Measurements from ENCODE around the gene CDKAL1. TPM values are rescaled to one million over a fixed set of nuclear protein-coding genes. Genes with fewer than 3 reads are reported as not detected.

The CDKAL1 gene
- total and polyA plus RNA-seq, 4 donors = 3.0 to 21.7 (median 9.4) TPM

DNA sequence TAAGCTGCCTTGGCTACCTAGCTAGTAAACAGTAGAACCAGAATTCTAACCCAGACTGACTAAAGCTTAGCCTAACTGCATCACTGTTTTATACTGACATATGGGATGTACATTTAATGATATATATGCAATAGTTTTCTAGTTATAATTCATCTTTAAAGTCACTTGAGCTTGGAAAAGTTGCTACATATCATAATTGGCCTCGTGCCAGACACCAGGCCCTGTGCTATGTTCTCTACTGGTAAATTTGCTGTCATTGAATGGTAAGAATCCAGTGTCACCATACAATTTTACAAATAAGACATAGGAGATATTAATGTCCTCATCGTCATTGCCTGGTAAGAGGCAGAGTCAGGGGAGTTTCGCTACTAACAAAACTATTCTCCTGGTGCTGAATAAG is 396.8 kb downstream of the CDKAL1 start:
- no peaks in the 10 kb centered on the region for H3K36me3 ChIP-seq (ENCODE audit: control insufficient read depth in 1 of 2, insufficient read depth in 2 of 2, low read length in 1 of 2)
- intact Hi-C loops (cut with DNase I) = no loop called here
- H3K27me3 ChIP-seq (ENCODE audit: control insufficient read depth in 1 of 2, insufficient read depth in 2 of 2, low read length in 1 of 2) = no peaks in the 10 kb centered on the region
- H3K4me1 ChIP-seq (ENCODE audit: control insufficient read depth in 1 of 2, insufficient read depth in 2 of 2, low read length in 2 of 2) = peaks cover 0 to 7% of the 10 kb centered on the region in 2 donors
- H3K4me3 ChIP-seq (ENCODE audit: low read length in 2 of 2) = no peak overlapping the region
- H3K27ac ChIP-seq (ENCODE audit: low read depth in 1 of 2, low read length in 2 of 2) = no peak overlapping the region
- no peak for DNase-seq
- no peaks in the 10 kb centered on the region for H3K9me3 ChIP-seq (ENCODE audit: control insufficient read depth, low read length)
- ATAC-seq (ENCODE audit: low FRiP score) = no peak
- WGBS, 2 donors = 69 to 83% methylated on average over 3 of the region's 3 CpGs

DNA sequence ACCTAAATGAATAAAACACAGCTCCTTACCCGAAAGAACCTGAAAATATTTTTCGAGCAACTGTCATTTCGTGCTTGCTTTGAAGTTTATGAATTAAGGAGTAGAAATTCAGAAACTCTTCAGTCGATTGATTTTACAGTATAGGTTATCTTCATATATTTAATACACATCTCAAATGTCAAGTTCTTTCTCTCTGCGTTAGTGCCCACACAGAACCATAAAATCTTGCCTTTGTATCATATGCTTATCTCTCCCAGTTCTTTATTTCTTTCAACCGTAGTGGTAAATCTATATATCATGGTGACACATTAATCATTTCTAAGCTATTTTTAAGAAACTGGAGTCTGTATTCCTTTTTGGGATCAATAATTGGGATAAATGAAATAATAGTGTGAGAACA is 397.5 kb downstream of the CDKAL1 start:
- WGBS, 2 donors = 95 to 96% methylated on average over 6 of the region's 6 CpGs
- no peak for ATAC-seq (ENCODE audit: low FRiP score)
- DNase-seq = no peak
- Histone ChIP-seq H3K9me3 (ENCODE audit: control insufficient read depth, low read length) (no peaks in the 10 kb centered on the region), H3K36me3 (ENCODE audit: control insufficient read depth in 1 of 2, insufficient read depth in 2 of 2, low read length in 1 of 2) (no peaks in the 10 kb centered on the region), H3K27me3 (ENCODE audit: control insufficient read depth in 1 of 2, insufficient read depth in 2 of 2, low read length in 1 of 2) (no peaks in the 10 kb centered on the region), H3K4me3 (ENCODE audit: low read length in 2 of 2) (no peak overlapping the region), H3K4me1 (ENCODE audit: control insufficient read depth in 1 of 2, insufficient read depth in 2 of 2, low read length in 2 of 2) (peaks cover 0 to 7% of the 10 kb centered on the region in 2 donors), H3K27ac (ENCODE audit: low read depth in 1 of 2, low read length in 2 of 2) (no peak overlapping the region)
- intact Hi-C loops (cut with DNase I) = no loop called here

DNA sequence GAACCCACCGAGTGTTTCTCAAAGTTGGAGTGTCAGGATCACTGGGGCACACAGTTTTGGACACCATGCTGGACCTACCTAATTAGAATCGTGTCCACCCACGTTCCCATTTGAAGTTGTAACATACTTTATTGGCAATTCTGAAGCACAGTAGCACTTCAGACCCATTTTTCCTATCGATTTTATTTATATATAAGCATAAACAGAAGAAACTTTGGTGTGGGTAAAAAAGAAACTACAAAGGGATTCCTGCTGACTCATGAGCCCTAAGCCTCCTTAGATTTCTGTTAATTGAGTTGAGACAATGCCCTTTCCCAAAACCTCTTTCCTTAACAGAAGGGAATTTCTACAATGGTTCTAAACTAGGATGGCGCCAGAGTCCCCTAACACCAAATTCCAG is 398.0 kb downstream of the CDKAL1 start:
- H3K27ac ChIP-seq (ENCODE audit: low read depth in 1 of 2, low read length in 2 of 2) = no peak overlapping the region
- intact Hi-C loops (cut with DNase I) = no loop called here
- ATAC-seq (ENCODE audit: low FRiP score) (no peak), DNase-seq (no peak)
- 96 to 97% methylated on average over 5 of the region's 5 CpGs for WGBS, 2 donors
- H3K4me3 ChIP-seq (ENCODE audit: low read length in 2 of 2) = no peak overlapping the region
- no peaks in the 10 kb centered on the region for H3K36me3 ChIP-seq (ENCODE audit: control insufficient read depth in 1 of 2, insufficient read depth in 2 of 2, low read length in 1 of 2)
- H3K27me3 ChIP-seq (ENCODE audit: control insufficient read depth in 1 of 2, insufficient read depth in 2 of 2, low read length in 1 of 2) = no peaks in the 10 kb centered on the region
- peaks cover 0 to 7% of the 10 kb centered on the region in 2 donors for H3K4me1 ChIP-seq (ENCODE audit: control insufficient read depth in 1 of 2, insufficient read depth in 2 of 2, low read length in 2 of 2)
- H3K9me3 ChIP-seq (ENCODE audit: control insufficient read depth, low read length) = no peaks in the 10 kb centered on the region

DNA sequence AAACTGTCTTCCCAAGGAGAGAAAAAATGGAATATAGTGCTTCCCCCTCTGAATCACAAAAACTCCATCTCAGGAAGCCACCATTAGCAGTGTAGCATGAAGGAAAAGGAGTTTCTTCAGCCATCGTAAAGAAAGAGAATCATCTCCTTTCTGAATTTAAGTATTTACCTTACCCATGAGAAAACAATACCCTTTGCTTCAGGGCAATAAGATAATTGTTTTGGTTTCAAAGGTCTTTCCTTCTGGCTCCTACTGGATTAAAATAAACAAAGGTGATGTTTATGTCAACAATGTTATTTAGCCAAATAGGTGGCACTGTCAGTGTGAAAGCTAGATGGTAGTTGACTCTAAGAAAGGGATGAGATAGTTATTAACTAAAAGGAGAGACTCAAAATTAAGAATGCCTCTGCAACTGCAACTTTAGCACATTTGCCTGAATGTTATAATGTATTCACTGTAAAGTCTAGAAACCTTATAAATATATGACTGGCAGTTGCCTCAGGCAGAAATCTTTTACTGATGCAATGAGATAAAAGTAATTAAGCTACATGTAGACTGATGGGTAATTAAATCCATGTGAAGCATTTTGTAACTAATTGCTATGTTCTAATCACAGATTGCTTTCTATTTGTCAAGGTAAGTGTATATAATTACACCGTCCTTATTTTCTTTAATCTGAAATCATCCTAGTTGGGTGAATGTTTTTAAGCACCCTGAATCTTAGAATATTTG is 399.0 kb downstream of the CDKAL1 start:
- Histone ChIP-seq H3K27ac (ENCODE audit: low read depth in 1 of 2, low read length in 2 of 2) (no peak overlapping the region), H3K4me3 (ENCODE audit: low read length in 2 of 2) (no peak overlapping the region), H3K9me3 (ENCODE audit: control insufficient read depth, low read length) (no peaks in the 10 kb centered on the region), H3K36me3 (ENCODE audit: control insufficient read depth in 1 of 2, insufficient read depth in 2 of 2, low read length in 1 of 2) (no peaks in the 10 kb centered on the region), H3K27me3 (ENCODE audit: control insufficient read depth in 1 of 2, insufficient read depth in 2 of 2, low read length in 1 of 2) (no peaks in the 10 kb centered on the region), H3K4me1 (ENCODE audit: control insufficient read depth in 1 of 2, insufficient read depth in 2 of 2, low read length in 2 of 2) (peaks cover 0 to 7% of the 10 kb centered on the region in 2 donors)
- DNase-seq (no peak), ATAC-seq (ENCODE audit: low FRiP score) (no peak)
- WGBS, 2 donors = 97 to 99% methylated on average over 2 of the region's 2 CpGs
- intact Hi-C loops (cut with DNase I) = no loop called here

DNA sequence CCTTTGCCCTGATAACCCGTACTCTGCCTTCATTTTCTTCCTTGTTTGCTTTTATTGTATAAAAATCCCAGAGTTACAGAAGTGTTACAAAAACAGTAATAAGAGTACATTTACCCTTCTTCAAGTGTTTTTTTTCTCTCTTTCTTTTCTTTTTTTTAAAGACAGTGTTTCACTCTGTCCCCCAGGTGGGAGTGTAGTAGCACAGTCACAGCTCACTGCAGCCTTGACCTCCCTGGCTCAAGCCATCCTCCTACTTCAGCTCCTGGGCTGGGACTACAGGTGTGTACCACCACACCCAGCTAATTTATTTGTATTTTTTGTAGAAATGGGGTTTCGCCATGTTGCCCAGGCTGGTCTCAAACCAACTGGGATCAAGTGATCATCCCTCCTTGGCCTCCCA is 402.7 kb downstream of the CDKAL1 start:
- Histone ChIP-seq H3K27ac (ENCODE audit: low read depth in 1 of 2, low read length in 2 of 2) (no peak overlapping the region), H3K4me1 (ENCODE audit: control insufficient read depth in 1 of 2, insufficient read depth in 2 of 2, low read length in 2 of 2) (no peaks in the 10 kb centered on the region), H3K36me3 (ENCODE audit: control insufficient read depth in 1 of 2, insufficient read depth in 2 of 2, low read length in 1 of 2) (no peaks in the 10 kb centered on the region), H3K27me3 (ENCODE audit: control insufficient read depth in 1 of 2, insufficient read depth in 2 of 2, low read length in 1 of 2) (no peaks in the 10 kb centered on the region), H3K4me3 (ENCODE audit: low read length in 2 of 2) (no peak overlapping the region), H3K9me3 (ENCODE audit: control insufficient read depth, low read length) (no peaks in the 10 kb centered on the region)
- WGBS, 2 donors = 98 to 99% methylated on average over 2 of the region's 2 CpGs
- ATAC-seq (ENCODE audit: low FRiP score) (no peak), DNase-seq (no peak)
- intact Hi-C loops (cut with DNase I) = no loop called here

DNA sequence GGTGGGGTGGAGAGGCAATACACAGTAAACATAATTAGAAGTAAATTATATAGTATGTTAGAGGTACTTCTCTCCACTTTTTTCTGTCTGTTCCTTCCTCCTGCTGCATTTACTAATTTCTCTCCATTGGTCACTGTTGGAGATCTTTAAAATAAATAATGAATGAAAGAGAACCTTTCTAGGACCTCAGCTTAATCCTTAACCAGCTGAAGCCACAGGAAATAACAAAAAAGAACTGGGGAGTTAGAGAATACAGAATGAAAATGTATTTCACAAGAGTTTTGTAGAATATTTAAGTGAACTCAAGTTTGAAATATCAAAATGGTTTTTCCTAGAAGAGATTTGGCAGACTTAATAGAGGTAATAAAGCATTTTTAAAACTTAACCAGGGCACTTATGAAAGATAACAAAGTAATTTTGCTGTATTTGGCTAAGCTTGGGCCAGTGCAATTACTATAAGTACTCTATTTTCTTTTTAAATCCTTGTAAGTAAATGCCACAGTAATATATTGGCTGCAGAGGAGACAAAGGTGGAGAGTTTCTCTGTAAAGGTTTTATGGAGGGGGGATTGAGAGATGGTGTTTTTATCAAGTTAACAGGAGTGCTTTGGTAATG is 405.0 kb downstream of the CDKAL1 start:
- ATAC-seq (ENCODE audit: low FRiP score) (no peak), DNase-seq (no peak)
- Histone ChIP-seq H3K9me3 (ENCODE audit: control insufficient read depth, low read length) (no peaks in the 10 kb centered on the region), H3K36me3 (ENCODE audit: control insufficient read depth in 1 of 2, insufficient read depth in 2 of 2, low read length in 1 of 2) (no peaks in the 10 kb centered on the region), H3K27me3 (ENCODE audit: control insufficient read depth in 1 of 2, insufficient read depth in 2 of 2, low read length in 1 of 2) (no peaks in the 10 kb centered on the region), H3K4me1 (ENCODE audit: control insufficient read depth in 1 of 2, insufficient read depth in 2 of 2, low read length in 2 of 2) (no peaks in the 10 kb centered on the region), H3K4me3 (ENCODE audit: low read length in 2 of 2) (no peak overlapping the region), H3K27ac (ENCODE audit: low read depth in 1 of 2, low read length in 2 of 2) (no peak overlapping the region)
- intact Hi-C loops (cut with DNase I) = no loop called here

DNA sequence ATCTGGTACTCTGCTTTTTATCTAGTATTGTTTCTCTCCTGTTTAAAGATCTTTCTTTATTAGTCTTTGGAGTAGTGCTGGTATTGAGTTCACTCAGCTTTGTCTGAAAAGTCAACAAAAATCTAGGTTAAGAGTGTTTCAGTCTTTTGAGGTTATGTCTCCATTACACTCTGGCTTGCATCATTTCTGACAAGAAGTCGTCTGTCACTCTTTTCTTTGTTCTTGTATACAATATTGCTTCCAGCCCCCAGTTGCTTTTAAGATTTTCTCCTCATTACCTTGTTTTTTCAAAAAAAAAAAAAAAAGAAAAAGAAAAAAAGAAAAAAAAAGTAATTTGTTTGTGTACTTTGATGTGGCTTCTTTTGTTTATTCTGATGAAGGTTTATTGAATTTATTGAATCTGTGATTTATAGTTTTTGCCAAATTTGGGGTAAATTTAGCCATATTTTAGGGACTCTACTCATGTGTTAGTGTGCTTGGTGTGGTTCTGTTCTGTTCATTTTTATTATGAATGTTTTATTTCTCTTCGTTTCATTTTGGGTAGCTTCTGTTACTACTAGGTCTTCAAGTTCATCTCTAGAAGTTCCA is 408.9 kb downstream of the CDKAL1 start:
- DNase-seq = no peak
- intact Hi-C loops (cut with DNase I) = no loop called here
- WGBS, 2 donors = 94 to 98% methylated on average over 2 of the region's 2 CpGs
- ATAC-seq (ENCODE audit: low FRiP score) = no peak
- Histone ChIP-seq H3K27me3 (ENCODE audit: control insufficient read depth in 1 of 2, insufficient read depth in 2 of 2, low read length in 1 of 2) (no peaks in the 10 kb centered on the region), H3K27ac (ENCODE audit: low read depth in 1 of 2, low read length in 2 of 2) (no peak overlapping the region), H3K36me3 (ENCODE audit: control insufficient read depth in 1 of 2, insufficient read depth in 2 of 2, low read length in 1 of 2) (no peaks in the 10 kb centered on the region), H3K9me3 (ENCODE audit: control insufficient read depth, low read length) (no peaks in the 10 kb centered on the region), H3K4me1 (ENCODE audit: control insufficient read depth in 1 of 2, insufficient read depth in 2 of 2, low read length in 2 of 2) (no peaks in the 10 kb centered on the region), H3K4me3 (ENCODE audit: low read length in 2 of 2) (no peak overlapping the region)

DNA sequence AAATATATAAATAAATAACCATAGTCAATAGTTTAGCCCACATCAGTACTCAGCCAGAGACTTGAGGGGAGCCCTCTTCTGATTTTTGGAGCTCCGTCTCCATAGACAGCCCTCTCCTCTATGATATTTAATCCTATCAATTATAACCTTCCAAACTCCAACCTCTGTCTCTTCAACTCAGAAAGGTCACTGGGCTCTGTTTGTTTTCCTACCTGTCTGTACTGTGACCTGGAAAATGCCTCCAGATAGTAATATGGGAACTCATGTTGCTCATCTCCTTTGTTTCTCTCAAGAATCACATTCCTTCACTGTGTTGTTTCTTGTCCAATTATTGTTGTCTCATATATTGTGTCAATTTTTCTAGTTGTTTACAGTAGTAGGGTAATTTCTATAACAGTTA is 409.7 kb downstream of the CDKAL1 start:
- H3K36me3 ChIP-seq (ENCODE audit: control insufficient read depth in 1 of 2, insufficient read depth in 2 of 2, low read length in 1 of 2) = no peaks in the 10 kb centered on the region
- ATAC-seq (ENCODE audit: low FRiP score) (no peak), DNase-seq (no peak)
- no peak overlapping the region for H3K27ac ChIP-seq (ENCODE audit: low read depth in 1 of 2, low read length in 2 of 2)
- H3K4me1 ChIP-seq (ENCODE audit: control insufficient read depth in 1 of 2, insufficient read depth in 2 of 2, low read length in 2 of 2) = no peaks in the 10 kb centered on the region
- no peaks in the 10 kb centered on the region for H3K9me3 ChIP-seq (ENCODE audit: control insufficient read depth, low read length)
- H3K27me3 ChIP-seq (ENCODE audit: control insufficient read depth in 1 of 2, insufficient read depth in 2 of 2, low read length in 1 of 2) = no peaks in the 10 kb centered on the region
- H3K4me3 ChIP-seq (ENCODE audit: low read length in 2 of 2) = no peak overlapping the region
- intact Hi-C loops (cut with DNase I) = no loop called here
- 99 to 100% methylated on average over 1 of the region's 1 CpG for WGBS, 2 donors

DNA sequence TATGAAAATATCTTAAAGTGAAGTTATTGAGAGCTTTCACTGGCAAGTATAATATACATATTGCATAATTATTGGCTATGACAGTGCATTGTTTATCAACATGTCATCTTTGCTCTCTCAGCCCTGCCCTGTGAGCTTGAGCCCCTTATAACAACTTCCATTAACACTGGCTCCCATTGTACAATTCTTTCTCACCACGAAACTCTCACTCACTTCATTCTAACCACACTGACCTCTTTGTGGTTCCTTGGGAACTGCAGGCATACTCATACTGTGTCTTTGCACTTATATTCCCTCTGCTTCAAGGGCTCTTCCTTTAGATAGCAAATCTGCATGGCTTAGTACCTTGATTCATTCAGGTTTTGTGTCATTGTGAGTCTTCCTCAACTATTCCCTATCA is 411.8 kb downstream of the CDKAL1 start:
- H3K4me1 ChIP-seq (ENCODE audit: control insufficient read depth in 1 of 2, insufficient read depth in 2 of 2, low read length in 2 of 2) = no peaks in the 10 kb centered on the region
- no peaks in the 10 kb centered on the region for H3K27me3 ChIP-seq (ENCODE audit: control insufficient read depth in 1 of 2, insufficient read depth in 2 of 2, low read length in 1 of 2)
- DNase-seq (no peak), ATAC-seq (ENCODE audit: low FRiP score) (no peak)
- H3K9me3 ChIP-seq (ENCODE audit: control insufficient read depth, low read length) = no peaks in the 10 kb centered on the region
- H3K4me3 ChIP-seq (ENCODE audit: low read length in 2 of 2) = no peak overlapping the region
- 78 to 84% methylated on average over 1 of the region's 1 CpG for WGBS, 2 donors
- intact Hi-C loops (cut with DNase I) = no loop called here
- H3K27ac ChIP-seq (ENCODE audit: low read depth in 1 of 2, low read length in 2 of 2) = no peak overlapping the region
- no peaks in the 10 kb centered on the region for H3K36me3 ChIP-seq (ENCODE audit: control insufficient read depth in 1 of 2, insufficient read depth in 2 of 2, low read length in 1 of 2)
